ENCODE results near the gene CCDC201. TPM values are rescaled to one million over a fixed set of nuclear protein-coding genes. Genes with fewer than 3 reads are reported as not detected.
A peak's percentile ranks its signal among the peaks of the same experiment; 100 is the strongest.
"Not testable (repeated sequence)": the region's sequence is repeated elsewhere in the genome, so short reads cannot be mapped to it uniquely, and the experiment has no call there.

CCDC201 gene
- total RNA-seq, 1 donor from 2014 or later, result under 0.01 TPM

DNA sequence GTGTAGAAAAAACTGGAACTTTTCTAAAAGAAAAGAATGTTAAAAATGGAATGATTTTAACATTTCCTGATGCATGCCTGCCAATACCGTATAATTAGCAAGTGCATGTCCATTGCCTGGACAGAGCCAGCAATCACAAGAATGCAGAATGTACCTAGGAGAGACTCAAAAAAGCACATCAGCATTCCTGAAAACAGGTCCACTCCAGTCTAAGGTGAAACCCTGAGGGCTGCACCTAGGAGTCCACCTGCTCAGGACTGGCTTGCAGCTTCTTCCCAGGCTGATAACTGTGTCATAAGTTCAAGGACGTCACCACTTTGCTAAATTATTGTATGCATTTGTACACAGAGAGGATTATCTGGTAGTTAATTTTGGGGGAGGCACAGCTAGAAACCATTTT, 5.4 kb downstream of the CCDC201 start:
- Histone ChIP-seq H3K36me3 (ENCODE audit: control insufficient read depth, insufficient read depth, low read length) (no peaks in the 10 kb centered on the region), H3K4me3 (ENCODE audit: low read depth, low read length) (no peak overlapping the region), H3K27me3 (ENCODE audit: control insufficient read depth, insufficient read depth, low read length) (peaks cover 2% of the 10 kb centered on the region)
- TF ChIP-seq, protein P1, sequence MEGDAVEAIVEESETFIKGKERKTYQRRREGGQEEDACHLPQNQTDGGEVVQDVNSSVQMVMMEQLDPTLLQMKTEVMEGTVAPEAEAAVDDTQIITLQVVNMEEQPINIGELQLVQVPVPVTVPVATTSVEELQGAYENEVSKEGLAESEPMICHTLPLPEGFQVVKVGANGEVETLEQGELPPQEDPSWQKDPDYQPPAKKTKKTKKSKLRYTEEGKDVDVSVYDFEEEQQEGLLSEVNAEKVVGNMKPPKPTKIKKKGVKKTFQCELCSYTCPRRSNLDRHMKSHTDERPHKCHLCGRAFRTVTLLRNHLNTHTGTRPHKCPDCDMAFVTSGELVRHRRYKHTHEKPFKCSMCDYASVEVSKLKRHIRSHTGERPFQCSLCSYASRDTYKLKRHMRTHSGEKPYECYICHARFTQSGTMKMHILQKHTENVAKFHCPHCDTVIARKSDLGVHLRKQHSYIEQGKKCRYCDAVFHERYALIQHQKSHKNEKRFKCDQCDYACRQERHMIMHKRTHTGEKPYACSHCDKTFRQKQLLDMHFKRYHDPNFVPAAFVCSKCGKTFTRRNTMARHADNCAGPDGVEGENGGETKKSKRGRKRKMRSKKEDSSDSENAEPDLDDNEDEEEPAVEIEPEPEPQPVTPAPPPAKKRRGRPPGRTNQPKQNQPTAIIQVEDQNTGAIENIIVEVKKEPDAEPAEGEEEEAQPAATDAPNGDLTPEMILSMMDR (IDR thresholded peaks at IDR 0.05; ENCODE audit: insufficient read depth, low read length, severe bottlenecking), result no peak
- DNase-seq (ENCODE audit: low read depth) (no peak), FAIRE-seq (no peak)

DNA sequence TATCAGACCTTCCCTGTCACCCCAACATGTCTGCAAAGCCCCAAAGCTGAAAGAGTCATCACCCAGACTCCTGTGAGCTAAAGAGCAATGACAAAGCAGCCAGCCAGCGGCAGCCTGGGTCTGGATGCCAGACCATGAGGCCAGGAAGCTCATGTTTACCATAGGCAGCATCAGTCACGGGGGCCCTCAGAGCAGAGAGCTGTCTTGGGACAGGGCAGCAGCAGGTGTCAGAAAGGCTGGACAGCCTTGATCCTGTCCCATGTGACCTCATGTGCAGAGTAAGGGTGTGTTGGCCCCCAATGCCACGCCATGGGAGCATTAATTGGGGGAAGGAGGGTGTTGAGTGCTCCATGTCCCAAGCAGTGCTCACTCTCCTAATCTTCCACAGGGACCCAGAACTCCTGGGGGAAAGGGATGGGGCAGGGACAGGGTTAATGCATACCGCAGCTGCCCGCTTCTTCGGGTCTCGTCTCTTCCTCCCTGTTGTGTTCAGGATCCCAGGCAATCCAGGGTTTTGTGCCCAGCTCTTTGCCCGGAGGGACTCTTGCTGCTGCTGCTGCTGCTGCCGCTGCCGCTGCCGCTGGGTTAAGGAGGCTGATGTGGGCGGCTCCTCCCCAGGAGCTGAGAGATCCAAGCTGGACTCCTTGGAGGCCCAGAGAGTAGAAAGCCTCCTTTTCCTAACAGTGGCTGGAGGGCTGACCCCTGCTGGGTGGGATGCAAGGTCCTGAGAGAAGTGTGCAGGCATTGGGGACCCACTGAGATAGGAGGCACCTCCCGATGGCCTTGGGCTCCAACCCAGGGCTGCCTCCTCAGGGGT, 7.1 kb downstream of the CCDC201 start:
- no peak for FAIRE-seq
- Histone ChIP-seq H3K27me3 (ENCODE audit: control insufficient read depth, insufficient read depth, low read length) (peaks cover 2% of the 10 kb centered on the region), H3K4me3 (ENCODE audit: low read depth, low read length) (no peak overlapping the region), H3K36me3 (ENCODE audit: control insufficient read depth, insufficient read depth, low read length) (no peaks in the 10 kb centered on the region)
- DNase-seq (ENCODE audit: low read depth), result no peak
- TF ChIP-seq, protein P1 (IDR thresholded peaks at IDR 0.05; ENCODE audit: insufficient read depth, low read length, severe bottlenecking), result no peak

DNA sequence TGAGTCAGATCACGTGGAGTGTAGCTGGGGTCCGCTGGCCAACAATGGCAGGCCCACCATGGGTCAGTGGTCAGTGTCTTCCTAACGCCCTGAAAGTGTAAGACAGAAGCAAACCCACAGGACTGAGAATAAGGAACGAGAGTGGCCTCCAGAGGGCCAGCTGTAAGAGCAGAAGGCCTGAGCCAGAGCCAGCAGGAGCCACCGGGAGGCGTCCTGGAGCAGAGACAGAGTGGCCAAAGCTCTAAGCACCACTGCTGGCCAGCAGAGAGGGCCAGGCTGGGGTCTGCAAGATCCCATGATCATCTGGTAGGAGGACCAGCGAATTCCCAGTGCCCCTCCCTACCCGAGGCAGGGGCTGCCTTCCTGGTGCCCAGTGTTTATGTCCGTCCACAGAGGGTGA, 9.2 kb downstream of the CCDC201 start:
- Histone ChIP-seq H3K36me3 (ENCODE audit: control insufficient read depth, insufficient read depth, low read length) (no peaks in the 10 kb centered on the region), H3K4me3 (ENCODE audit: low read depth, low read length) (no peak overlapping the region), H3K27me3 (ENCODE audit: control insufficient read depth, insufficient read depth, low read length) (peaks cover 2% of the 10 kb centered on the region)
- DNase-seq (ENCODE audit: low read depth) (no peak), FAIRE-seq (no peak)
- TF ChIP-seq, protein P1 (IDR thresholded peaks at IDR 0.05; ENCODE audit: insufficient read depth, low read length, severe bottlenecking), result no peak

DNA sequence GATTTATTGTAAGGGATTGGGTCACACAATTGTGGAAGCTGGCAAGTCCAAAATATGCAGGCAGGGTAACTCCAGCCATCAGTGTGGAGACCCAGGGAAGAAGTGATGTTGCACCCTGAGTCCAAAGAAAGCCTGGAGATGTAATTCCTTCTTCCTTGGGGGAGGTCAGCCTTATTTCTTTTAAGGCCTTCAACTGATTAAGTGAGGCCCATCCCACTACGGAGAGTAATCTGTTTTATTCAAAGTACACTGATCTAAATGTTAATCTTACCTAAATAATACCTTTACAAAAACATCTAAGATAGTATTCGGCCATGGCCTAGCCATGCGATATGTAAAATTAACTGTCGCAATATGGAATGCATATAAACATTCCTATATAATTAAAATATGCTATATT, 16.0 kb downstream of the CCDC201 start:
- H3K27me3 ChIP-seq (ENCODE audit: control insufficient read depth, insufficient read depth, low read length); H3K4me3 ChIP-seq (ENCODE audit: low read depth, low read length); H3K36me3 ChIP-seq (ENCODE audit: control insufficient read depth, insufficient read depth, low read length); DNase-seq (ENCODE audit: low read depth); FAIRE-seq: not testable (repeated sequence)

DNA sequence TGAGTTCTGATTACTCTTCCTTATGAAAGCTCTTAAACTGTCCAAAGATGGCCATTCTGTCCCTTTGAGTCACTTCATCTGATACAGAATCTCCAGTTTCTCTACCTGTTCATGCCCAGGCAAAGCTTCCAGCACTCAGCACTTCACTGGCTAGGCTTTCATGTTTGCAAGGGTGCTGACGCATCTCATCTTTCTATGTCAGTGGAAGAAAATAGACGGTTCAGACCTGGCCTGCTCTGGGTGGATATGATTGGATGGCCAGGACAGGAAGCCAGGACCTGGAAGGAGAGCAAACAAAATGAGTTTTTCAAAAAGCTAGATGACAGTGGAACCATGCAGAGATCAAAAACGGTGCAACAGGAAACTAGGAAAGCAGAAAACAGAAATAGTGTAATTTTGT, 17.2 kb downstream of the CCDC201 start:
- not testable (repeated sequence) for H3K36me3 ChIP-seq (ENCODE audit: control insufficient read depth, insufficient read depth, low read length); H3K4me3 ChIP-seq (ENCODE audit: low read depth, low read length); FAIRE-seq; H3K27me3 ChIP-seq (ENCODE audit: control insufficient read depth, insufficient read depth, low read length)
- DNase-seq (ENCODE audit: low read depth), result peak; percentile 53

DNA sequence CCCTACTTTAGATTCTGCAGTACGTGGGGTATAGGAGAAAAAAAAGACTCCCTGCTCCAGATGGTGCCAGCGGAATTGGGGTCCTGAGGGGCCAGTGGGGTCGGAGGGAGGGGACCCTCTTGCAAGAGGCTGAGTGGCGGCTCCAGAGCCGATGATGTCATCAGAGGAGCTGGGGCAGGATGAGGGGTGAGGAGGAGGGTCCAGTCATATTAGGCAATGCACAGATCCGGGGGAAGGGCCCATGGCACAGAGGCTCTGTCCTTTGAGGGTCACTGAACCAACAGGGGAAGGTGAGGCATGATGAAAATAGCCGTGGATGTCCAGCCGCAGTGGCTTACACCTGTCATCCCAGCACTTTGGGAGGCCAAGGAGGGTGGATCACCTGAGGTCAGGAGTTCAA, 19.4 kb downstream of the CCDC201 start:
- not testable (repeated sequence) for H3K36me3 ChIP-seq (ENCODE audit: control insufficient read depth, insufficient read depth, low read length); FAIRE-seq; DNase-seq (ENCODE audit: low read depth); H3K4me3 ChIP-seq (ENCODE audit: low read depth, low read length); H3K27me3 ChIP-seq (ENCODE audit: control insufficient read depth, insufficient read depth, low read length)

DNA sequence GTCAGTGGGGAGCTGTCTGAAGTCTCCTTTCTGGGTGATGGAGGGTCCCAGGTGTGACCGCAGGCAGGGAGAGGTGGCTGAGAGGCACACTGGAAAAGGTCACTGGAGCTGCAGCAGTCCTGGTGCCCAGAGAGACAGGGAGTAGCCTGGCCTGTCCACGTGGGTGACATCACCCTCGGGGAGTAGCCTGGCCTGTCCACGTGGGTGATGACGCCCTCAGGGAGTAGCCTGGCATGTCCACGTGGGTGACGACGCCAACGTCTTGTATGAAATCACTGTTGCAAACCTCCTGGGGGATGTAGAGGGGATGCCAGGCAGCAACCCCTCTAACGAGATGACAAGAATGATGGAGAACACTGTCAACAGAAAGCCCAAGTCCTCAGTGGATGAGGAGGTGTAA, 19.9 kb downstream of the CCDC201 start:
- H3K36me3 ChIP-seq (ENCODE audit: control insufficient read depth, insufficient read depth, low read length); H3K27me3 ChIP-seq (ENCODE audit: control insufficient read depth, insufficient read depth, low read length); FAIRE-seq; H3K4me3 ChIP-seq (ENCODE audit: low read depth, low read length); DNase-seq (ENCODE audit: low read depth): not testable (repeated sequence)

DNA sequence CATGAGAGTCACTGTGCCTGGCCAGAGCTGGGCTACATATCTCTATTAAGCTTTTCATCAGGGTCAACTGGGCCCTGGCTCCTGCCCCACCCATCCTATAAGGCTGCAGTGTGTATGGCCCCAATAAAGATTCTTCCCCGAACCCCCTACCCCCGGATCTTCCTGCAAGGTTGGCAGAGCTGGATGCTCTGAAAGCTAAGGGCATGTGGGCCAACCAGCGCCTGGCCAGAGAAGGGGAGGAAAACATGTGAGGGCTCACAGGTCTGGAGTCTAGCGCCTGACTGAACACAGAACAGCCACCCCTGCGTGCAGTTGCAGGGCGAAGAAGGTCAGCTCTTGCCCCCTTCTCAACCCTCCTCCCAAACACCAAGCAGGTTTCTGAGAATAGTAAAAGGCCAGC, 24.1 kb downstream of the CCDC201 start:
- not testable (repeated sequence) for H3K4me3 ChIP-seq (ENCODE audit: low read depth, low read length); H3K27me3 ChIP-seq (ENCODE audit: control insufficient read depth, insufficient read depth, low read length); H3K36me3 ChIP-seq (ENCODE audit: control insufficient read depth, insufficient read depth, low read length); FAIRE-seq; DNase-seq (ENCODE audit: low read depth)

DNA sequence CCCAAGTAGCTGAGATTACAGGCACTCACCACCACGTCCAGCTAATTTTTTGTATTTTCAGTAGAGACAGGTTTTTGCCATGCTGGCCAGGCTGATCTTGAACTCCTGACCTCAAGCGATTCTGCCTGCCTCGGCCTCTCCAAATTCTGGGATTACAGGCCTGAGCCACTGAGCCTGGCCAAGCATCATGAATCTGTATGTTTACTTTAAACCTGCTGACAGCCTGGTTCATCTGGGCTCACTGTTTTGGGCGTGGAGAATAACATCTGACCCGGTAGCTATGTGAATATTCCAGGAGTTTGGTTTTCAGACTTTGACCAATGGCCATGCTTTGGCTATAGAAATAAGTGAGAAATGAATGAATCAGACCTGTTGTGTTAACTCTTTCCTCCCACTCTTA, 26.3 kb downstream of the CCDC201 start:
- H3K4me3 ChIP-seq (ENCODE audit: low read depth, low read length); H3K27me3 ChIP-seq (ENCODE audit: control insufficient read depth, insufficient read depth, low read length); DNase-seq (ENCODE audit: low read depth); H3K36me3 ChIP-seq (ENCODE audit: control insufficient read depth, insufficient read depth, low read length): not testable (repeated sequence)
- peak; percentile 50 for FAIRE-seq

DNA sequence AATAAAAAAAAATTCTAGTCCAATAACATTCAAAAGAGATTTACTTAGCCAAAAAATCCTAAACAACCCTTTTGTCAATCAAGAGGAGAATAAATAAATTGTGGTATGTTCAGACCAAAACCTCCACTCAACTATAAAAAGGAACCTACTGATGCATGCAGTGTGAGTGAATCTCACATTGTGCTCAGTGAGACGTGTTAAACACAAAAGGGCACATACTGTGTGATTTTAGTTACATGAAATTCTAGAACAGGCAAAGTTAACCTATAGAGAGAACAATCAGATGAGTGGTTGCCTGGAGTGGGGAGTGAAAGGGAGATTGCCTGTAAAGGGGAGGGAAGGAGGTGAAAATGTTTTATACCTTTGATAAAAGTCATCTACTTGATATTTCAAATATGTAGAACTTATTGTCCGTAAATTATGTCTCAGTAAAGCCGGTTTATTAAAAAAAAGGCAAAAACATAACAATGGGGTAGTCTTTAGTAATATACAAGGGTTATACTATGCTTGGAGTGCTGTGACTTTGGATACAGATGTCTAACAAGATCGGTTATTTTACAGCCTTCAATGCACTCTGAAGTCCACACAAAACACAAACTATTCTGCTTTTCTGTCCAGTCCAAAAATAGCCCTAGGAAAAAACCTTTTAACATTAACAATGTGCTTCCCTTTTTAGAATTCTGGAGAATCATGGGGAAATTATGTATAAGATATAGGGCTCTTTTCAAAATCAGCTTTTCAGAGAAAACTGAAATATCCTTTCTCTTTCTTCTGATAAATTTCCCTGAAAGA, 30.8 kb downstream of the CCDC201 start:
- H3K4me3 ChIP-seq (ENCODE audit: low read depth, low read length); FAIRE-seq; DNase-seq (ENCODE audit: low read depth); H3K36me3 ChIP-seq (ENCODE audit: control insufficient read depth, insufficient read depth, low read length); H3K27me3 ChIP-seq (ENCODE audit: control insufficient read depth, insufficient read depth, low read length): not testable (repeated sequence)

DNA sequence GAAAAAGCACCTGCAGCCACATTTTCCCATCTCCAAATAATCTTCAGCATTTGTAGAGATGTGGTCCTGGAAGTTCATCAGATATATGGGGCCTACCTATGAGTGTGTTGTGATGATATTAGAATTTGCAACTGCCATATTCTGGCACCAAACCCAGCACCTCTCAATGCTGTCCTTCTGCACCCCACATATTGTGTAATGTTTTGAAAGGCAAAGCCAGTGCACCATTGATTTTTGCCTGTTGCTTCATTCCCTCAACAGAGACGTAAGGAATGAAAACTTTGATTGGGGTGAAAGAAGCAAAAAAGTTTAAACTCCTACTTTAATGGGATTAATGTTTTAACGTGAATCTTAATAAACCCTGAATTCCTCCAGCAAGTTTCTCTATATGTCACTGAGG, 34.0 kb downstream of the CCDC201 start:
- not testable (repeated sequence) for H3K36me3 ChIP-seq (ENCODE audit: control insufficient read depth, insufficient read depth, low read length); DNase-seq (ENCODE audit: low read depth); H3K4me3 ChIP-seq (ENCODE audit: low read depth, low read length); H3K27me3 ChIP-seq (ENCODE audit: control insufficient read depth, insufficient read depth, low read length); FAIRE-seq
